DMS53 treated with DMSO at 0.1 percent for 48 hours (cell line): ENCODE data around the gene MGAT5.

Experiments used
- DNase-seq: peaks from one replicate; lab custom pipeline; 2025; ENCODE audit not compliant: unreplicated experiment; lab: John Stamatoyannopoulos, UW

MGAT5 gene

GRCh38 chr2:134252092-134252750 lies 1.7 kb upstream of the MGAT5 start:
- no peak for DNase-seq

- DNase-seq, result no peak
These were observed 661 bp upstream of the MGAT5 start for GRCh38 chr2:134253117-134253704.

- no peak for DNase-seq
These were observed 952 bp downstream of the MGAT5 start for GRCh38 chr2:134254824-134255223.

DNA sequence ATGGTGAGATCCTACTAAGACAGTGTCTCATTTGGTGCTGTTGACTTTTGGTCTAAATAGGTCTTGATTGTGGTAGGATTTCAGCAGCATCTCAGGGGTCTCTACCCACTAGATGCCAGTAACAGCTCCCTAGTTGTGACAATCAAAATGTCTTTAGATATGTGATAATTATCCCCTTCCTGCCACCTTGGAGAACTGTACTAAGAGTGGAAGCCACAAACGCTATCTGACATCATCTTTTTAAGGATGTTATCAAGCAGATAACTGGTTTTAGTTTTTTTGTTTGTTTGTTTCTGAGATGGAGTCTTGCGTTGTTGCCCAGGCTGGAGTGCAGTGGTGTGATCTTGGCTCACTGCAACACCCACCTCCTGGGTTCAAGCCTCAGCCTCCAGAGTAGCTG lies 3.1 kb downstream of the MGAT5 start:
- DNase-seq, result no peak

DNA sequence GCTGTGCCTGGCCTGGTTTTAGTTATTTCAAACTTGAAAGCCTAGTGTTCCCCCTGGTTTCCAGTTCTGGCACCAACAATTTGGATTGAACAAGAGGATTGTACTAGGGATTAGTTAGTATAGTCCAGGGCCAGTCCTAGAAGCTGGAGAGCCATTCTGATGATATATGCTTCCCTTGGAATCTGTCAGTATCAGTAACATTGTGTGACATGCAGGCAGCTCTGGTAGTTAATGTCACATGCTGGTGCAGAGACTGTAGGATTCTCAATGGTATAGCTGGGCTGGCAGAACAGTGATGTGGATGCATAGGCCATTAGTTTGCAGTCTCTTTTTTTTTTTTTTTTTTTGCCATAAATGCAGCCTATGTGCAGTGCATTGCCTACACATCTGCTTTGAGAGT lies 3.6 kb downstream of the MGAT5 start:
- no peak for DNase-seq

DNA sequence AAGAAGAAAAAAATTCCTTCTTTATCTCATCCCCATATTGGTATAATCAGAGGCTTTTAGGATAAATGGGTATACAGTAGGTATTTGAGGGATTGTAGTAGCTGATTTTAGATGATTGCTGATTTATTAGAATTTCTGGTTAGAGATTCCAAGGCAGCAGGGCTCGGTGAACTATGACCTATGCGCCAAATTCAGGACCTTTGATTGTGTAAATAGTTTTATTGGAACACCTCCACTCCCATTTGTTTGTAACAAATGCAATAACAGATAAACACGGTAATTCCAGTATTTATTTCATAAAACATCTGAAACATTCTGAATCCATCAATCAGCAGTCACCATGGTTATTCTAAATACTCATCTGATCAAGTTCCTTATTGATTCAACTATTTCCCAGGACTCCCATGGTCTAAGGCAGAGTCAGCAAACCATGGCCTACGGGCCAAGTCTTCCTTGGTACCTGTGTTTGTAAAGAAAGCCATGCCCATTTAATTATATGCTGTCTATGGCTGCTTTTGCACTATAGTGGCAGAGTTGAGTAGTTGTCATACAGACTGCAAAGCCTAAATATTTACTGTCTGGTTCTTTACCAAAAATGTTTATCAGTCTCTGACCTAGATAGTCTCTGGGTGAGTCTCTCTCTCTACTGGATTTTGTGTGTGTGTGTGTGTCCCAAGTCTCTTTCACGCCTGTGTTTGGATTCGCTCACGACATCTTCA lies 4.3 kb downstream of the MGAT5 start:
- DNase-seq, result no peak

- no peak for DNase-seq
These were observed 5.0 kb downstream of the MGAT5 start for GRCh38 chr2:134258684-134259388.

GRCh38 chr2:134259571-134259970 lies 5.7 kb downstream of the MGAT5 start:
- DNase-seq, result no peak

DNA sequence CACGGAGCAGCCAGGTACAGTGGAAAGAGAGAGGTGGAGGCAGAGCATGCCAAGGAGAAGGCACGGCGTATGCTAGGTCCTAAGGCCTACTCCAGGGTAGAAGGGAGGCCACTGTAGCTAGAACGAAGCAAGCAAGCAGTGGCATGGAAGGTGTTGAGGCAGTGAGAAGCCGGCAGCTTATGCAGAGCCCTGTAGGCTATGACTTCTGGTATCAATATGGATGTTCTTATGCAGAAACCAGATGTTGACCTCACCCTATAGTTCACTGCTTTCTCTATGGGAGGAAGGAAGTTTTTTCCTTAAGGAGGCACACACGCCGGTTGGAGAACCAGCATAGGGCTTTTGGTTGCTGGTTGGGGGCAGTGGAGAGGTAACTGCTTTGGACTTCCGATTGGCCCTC lies 6.1 kb downstream of the MGAT5 start:
- no peak for DNase-seq

GRCh38 chr2:134260713-134261112 lies 6.8 kb downstream of the MGAT5 start:
- DNase-seq, result no peak

GRCh38 chr2:134261398-134262131 lies 7.7 kb downstream of the MGAT5 start:
- DNase-seq, result no peak

- no peak for DNase-seq
These were observed 8.8 kb downstream of the MGAT5 start for GRCh38 chr2:134262684-134263083.

- DNase-seq, result no peak
These were observed 14.4 kb downstream of the MGAT5 start for GRCh38 chr2:134268265-134268664.

- DNase-seq, result no peak
These were observed 15.4 kb downstream of the MGAT5 start for GRCh38 chr2:134269230-134269629.

DNA sequence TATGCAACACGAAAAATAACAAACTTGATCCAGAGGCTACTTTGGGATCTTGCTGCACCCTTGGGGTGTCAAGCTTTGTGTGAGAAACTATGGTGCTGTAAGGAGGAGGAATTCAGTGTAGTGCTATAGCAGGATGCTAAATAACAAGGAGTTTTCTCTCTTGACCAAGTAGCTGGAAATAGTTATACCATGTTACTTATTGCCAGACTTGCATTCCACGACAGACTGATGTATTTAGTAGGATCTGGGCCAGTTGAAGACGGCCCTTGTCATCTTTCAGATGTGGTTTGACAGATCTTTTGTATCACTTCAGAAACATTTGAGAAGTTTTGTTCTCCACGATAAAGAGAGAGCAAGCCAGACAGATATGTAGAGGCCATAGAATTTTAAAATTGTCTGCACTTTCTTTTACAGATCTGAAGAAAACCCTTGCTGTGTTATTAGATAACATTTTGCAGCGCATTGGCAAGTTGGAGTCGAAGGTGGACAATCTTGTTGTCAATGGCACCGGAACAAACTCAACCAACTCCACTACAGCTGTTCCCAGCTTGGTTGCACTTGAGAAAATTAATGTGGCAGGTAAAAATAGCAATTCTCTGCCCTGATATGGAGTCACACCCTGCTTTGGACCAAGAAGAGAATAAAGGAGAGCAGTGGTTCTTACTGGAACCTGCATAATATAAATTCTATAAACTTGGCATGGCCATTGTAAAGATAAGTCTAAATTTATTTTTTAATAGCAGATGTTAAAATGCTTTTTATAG lies 16.3 kb downstream of the MGAT5 start:
- no peak for DNase-seq

- DNase-seq, result no peak
These were observed 17.9 kb downstream of the MGAT5 start for GRCh38 chr2:134271758-134272157.

GRCh38 chr2:134272806-134273205 lies 18.9 kb downstream of the MGAT5 start:
- no peak for DNase-seq

- no peak for DNase-seq
These were observed 19.5 kb downstream of the MGAT5 start for GRCh38 chr2:134273256-134273983.

GRCh38 chr2:134274121-134274520 lies 20.2 kb downstream of the MGAT5 start:
- no peak for DNase-seq
